ENCODE measurements around the gene DNAH9.

- TF ChIP-seq CTCF (IDR thresholded peaks at IDR 0.05; ENCODE audit: borderline replicate concordance, extremely low read depth, low read length, poor library complexity, severe bottlenecking) = no peak
- no peak for TF ChIP-seq EZH2 (IDR thresholded peaks at IDR 0.05; ENCODE audit: borderline replicate concordance, low read depth, low read length, severe bottlenecking)
Measured at GRCh38 chr17:11885051-11885450, 286.8 kb downstream of the DNAH9 start.

All from DND-41 (cell line).